HG03521 (cell line): ENCODE data around the gene PROC.

Experiments
- ATAC-seq: cut with Tn5 transposase; IDR thresholded peaks from one replicate; pipeline ENCODE4 v1.9.1; 2021; ENCODE audit warnings: mild to moderate bottlenecking, moderate library complexity; ENCODE audit not compliant: unreplicated experiment

Gene PROC

GRCh38 chr2:127453392-127454171 is 35.4 kb downstream of the PROC start:
- no peak for ATAC-seq

GRCh38 chr2:127454595-127455565 is 36.7 kb downstream of the PROC start:
- no peak for ATAC-seq

GRCh38 chr2:127455566-127456493 is 37.6 kb downstream of the PROC start:
- no peak for ATAC-seq

DNA sequence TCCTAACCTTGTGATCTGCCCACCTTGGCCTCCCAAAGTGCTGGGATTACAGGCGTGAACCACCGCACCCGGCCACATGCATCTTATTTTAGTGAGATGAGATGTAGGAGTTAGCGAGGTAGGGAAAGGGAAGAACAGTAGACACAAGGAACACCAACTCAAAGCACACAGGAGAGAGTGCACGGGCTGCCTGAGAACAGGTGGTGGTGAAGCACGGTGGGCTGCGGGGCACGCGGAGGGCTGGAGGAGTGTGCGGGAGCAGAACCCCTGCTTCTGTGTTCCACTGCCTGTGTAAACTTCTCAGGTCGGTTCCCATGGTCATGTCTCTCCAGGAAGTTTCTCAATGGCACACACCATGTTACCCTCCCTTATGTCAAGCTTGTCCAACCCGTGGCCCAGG is 38.7 kb downstream of the PROC start:
- no peak for ATAC-seq

DNA sequence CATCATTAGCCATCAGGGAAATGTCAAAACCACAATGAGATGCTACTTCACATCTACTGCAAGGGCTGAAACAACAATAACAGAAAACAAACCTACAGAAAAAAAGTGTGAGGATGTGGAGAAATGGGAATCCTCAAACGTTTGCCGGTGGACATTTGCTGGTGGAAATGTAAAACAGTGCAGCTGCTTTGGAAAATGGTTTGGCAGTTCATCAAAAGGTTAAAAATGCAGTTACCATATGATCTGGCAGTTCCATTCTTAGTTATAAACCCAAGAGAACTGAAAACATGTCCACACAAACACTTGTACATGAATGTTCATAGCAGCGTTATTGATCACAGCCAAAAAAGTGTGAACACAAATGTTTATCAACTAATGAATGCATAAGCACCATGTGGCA is 44.2 kb downstream of the PROC start:
- no peak for ATAC-seq

- no peak for ATAC-seq
Observed at GRCh38 chr2:127463155-127463991, 45.1 kb downstream of the PROC start.

- no peak for ATAC-seq
Observed at GRCh38 chr2:127464470-127465257, 46.4 kb downstream of the PROC start.

GRCh38 chr2:127465258-127465657 is 47.0 kb downstream of the PROC start:
- no peak for ATAC-seq

DNA sequence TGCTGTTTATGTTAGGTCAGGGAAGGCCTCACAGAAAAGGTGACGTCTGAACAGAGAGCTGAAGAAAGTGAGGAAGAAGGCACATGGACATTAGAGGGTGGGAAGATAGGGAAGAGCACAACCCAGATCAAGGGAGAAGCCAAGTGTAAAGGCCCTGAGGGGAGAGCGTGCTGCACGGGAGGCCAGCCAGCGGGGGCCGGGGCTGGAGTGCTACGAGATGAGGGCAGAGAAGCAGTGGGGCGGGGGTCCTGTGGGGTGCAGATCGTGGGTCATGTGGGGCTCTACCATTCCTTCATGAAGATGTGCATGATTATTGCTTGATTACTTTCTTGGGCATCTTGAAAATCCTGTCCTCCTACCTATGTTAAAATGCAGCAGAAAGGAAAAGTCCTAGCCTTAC is 50.8 kb downstream of the PROC start:
- no peak for ATAC-seq

DNA sequence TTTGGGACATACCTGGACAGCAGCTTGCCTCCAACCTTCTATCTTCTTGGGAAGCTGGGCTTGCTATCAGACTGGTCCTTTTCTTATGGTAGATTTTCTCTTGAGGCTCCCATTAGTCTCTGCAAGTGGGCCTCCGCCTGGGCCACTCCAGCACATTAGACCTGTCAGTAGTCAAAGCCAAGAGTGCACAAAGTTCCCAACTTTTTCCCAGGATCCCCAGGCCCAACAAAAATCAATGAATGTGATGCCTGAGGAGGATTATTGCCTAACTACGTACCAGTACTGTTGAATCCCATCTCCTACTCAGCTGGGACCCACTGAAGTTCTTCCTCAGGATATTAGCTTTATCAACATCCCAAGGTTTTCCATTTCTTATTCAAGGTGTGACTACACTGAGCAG is 51.7 kb downstream of the PROC start:
- ATAC-seq = no peak

DNA sequence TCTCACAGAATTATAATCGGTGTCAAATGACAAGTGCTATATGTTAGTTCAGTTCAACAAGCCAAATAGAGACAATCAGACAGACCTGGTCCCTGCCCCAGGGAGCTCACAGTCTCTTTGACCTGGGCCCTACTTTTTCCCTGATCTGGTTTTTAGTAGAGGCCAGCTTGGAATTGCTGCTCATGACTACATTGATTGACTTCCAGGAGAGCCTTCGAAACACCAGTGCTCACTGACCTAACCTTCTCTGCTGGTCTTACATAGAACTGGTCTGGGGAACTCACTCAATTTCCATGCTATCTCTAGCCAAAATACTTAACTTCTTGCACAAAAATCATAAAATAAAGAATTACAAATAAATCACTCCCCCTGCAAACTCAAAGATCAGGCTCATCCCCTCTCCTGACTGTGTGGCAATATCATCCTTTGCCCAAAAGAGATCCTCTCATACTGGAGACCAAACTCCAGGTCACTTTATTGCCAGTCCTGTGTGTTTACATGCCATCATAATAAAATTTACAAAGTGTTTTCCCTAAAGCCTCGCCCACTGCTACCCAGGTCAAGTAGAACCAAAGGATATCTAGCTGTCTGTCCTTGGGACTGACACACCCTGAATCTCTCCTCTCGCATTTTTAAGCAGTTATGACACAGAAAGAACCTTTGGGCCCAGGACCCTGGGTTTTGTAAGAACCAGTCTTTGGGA is 53.2 kb downstream of the PROC start:
- ATAC-seq = no peak

DNA sequence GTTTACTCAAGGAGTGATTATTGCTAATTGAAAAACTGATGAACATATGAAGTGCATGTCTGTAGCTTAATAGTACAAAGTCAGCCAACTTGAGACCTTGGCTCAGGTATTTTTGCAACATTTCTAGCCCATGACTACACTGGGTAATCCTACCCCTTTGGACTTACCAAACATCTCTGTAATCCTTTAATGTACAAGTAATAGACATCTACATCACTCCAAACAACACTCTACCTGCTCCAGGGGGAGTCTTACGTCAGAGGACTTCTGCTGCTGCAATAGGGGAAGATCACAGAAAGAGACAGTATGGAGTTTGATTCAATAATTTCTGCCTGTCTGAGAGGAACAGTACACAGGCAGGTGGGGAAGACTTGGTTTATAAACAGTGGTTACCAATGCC is 54.0 kb downstream of the PROC start:
- no peak for ATAC-seq

- ATAC-seq = no peak
Observed at GRCh38 chr2:127475788-127476187, 57.6 kb downstream of the PROC start.
